Tibial nerve (tissue), 4 donors: ENCODE data around the gene NAT10. TPM values are rescaled to one million over a fixed set of nuclear protein-coding genes. Genes with fewer than 3 reads are reported as not detected.
A peak's percentile ranks its signal among the peaks of the same experiment; 100 is the strongest.
"Not testable (repeated sequence)": the region's sequence is repeated elsewhere in the genome, so short reads cannot be mapped to it uniquely, and the experiment has no call there.

Experiments used
- DNase-seq, 2 donors: peaks; one replicate each; pipeline ENCODE4 v3.0.0-alpha.2; 2019; ENCODE audit warnings: low spot score in 2 of 2
- H3K27ac ChIP-seq, 4 donors: fragments of 200-600 bp; sonication (generic) in 3 of 4; one replicate each; pipeline ENCODE4 v1.5.1; 2017 to 2019; ENCODE audit warnings: mild to moderate bottlenecking in 1 of 4
- H3K27me3 ChIP-seq, 2 donors: fragments of 200-600 bp; sonication (generic) in 1 of 2; one replicate each; pipeline versions ENCODE4 v1.5.1 to v1.6.0; 2017 to 2019
- H3K36me3 ChIP-seq, 3 donors: fragments of 200-600 bp; sonication (generic); one replicate each; pipeline ENCODE4 v1.5.1; 2018 to 2019
- H3K4me1 ChIP-seq, 4 donors: fragments of 200-600 bp; sonication (generic) in 3 of 4; one replicate each; pipeline ENCODE4 v1.5.1; 2017 to 2019
- H3K4me3 ChIP-seq, 4 donors: fragments of 200-600 bp; sonication (generic) in 3 of 4; one replicate each; pipeline ENCODE4 v1.5.1; 2017 to 2019; ENCODE audit warnings: mild to moderate bottlenecking in 1 of 4, moderate library complexity in 1 of 4
- H3K9me3 ChIP-seq, 4 donors: fragments of 200-600 bp; sonication (generic) in 3 of 4; one replicate each; pipeline ENCODE4 v1.5.1; 2017 to 2019
- EP300 ChIP-seq, 2 donors: sonication (generic); formaldehyde crosslinking; IDR thresholded peaks; one replicate each; pipeline ENCODE4 v1.6.1; 2017; ENCODE audit warnings: antibody characterized with exemption in 2 of 2, mild to moderate bottlenecking in 1 of 2
- POLR2A ChIP-seq, 2 donors: fragments of 450-650 bp; IDR thresholded peaks; one replicate each; pipeline ENCODE4 v1.6.1; 2017; ENCODE audit warnings: antibody characterized with exemption in 2 of 2, mild to moderate bottlenecking in 2 of 2, moderate library complexity in 2 of 2
- WGBS, 2 donors: methylation state at CpG; one replicate each; pipeline ENCODE4 v1.1.5; 2018; 5-methylcytosine and 5-hydroxymethylcytosine counted together
- total RNA-seq, 4 donors: library from RNA; depleted of rRNA; stranded (reverse); fragments of >200 nt; gene quantifications; one replicate each; pipeline ENCODE4 v1.1.0, GENCODE V29; 2016
- TF ChIP-seq, protein P1 (sequence below), 5 experiments: fragments of 200-600 bp in 3 of 5; fragments of 450-650 bp in 2 of 5; sonication (generic) in 3 of 5; IDR thresholded peaks; one replicate each; pipeline ENCODE4 v1.5.1; 2016 to 2019; ENCODE audit warnings: antibody characterized with exemption in 5 of 5, mild to moderate bottlenecking in 3 of 5, moderate library complexity in 2 of 5

NAT10 gene
- total RNA-seq, 4 donors from 2014 or later = 34.3 to 41.4 (median 38.7) TPM

DNA sequence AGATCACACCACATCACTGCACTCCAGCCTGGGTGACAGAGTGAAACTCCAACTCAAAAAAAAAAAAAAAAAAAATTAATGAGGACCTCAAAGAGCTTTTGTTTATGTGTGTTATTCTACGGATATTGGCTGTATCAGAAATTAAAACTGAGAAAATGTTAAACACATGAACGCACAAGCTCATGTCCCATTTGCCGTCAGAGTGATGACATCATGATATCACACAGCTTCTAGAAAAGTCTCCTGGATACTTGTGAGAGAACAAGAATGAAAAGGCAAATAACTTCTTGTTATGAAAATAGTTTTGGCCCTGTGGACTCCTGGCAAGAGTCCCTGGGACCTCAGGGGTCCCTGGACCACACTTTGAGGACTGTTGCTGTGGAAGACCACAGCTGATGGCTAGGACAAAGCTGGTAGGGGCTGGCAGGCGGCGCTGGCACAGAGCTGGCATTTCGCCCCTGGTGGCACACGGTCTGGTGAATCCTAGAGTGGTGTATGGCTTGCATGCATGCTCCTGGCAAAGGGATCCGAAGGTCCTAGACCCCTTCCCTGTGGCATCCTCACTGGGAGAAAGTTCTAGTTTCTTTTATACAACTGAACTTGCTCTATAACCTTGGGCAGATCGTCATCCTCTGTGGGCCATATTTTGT is 73.7 kb downstream of the NAT10 start:
- H3K4me1 ChIP-seq = peaks cover 0 to 76% (median 23%) of the 10 kb centered on the region in 4 donors
- DNase-seq = no peak
- peak overlapping the region in 1 of 4 donors; percentile 11 for H3K27ac ChIP-seq
- no peak for TF ChIP-seq POLR2A (IDR thresholded peaks at IDR 0.05)
- no peak for TF ChIP-seq EP300 (IDR thresholded peaks at IDR 0.05)
- TF ChIP-seq, protein P1, sequence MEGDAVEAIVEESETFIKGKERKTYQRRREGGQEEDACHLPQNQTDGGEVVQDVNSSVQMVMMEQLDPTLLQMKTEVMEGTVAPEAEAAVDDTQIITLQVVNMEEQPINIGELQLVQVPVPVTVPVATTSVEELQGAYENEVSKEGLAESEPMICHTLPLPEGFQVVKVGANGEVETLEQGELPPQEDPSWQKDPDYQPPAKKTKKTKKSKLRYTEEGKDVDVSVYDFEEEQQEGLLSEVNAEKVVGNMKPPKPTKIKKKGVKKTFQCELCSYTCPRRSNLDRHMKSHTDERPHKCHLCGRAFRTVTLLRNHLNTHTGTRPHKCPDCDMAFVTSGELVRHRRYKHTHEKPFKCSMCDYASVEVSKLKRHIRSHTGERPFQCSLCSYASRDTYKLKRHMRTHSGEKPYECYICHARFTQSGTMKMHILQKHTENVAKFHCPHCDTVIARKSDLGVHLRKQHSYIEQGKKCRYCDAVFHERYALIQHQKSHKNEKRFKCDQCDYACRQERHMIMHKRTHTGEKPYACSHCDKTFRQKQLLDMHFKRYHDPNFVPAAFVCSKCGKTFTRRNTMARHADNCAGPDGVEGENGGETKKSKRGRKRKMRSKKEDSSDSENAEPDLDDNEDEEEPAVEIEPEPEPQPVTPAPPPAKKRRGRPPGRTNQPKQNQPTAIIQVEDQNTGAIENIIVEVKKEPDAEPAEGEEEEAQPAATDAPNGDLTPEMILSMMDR (IDR thresholded peaks at IDR 0.05) = no peak
- H3K27me3 ChIP-seq = no peaks in the 10 kb centered on the region
- H3K4me3 ChIP-seq = no peak overlapping the region
- 64 to 79% methylated on average over 8 to 9 of the region's 9 CpGs for WGBS, 2 donors
- no peaks in the 10 kb centered on the region for H3K36me3 ChIP-seq
- H3K9me3 ChIP-seq = no peaks in the 10 kb centered on the region

DNA sequence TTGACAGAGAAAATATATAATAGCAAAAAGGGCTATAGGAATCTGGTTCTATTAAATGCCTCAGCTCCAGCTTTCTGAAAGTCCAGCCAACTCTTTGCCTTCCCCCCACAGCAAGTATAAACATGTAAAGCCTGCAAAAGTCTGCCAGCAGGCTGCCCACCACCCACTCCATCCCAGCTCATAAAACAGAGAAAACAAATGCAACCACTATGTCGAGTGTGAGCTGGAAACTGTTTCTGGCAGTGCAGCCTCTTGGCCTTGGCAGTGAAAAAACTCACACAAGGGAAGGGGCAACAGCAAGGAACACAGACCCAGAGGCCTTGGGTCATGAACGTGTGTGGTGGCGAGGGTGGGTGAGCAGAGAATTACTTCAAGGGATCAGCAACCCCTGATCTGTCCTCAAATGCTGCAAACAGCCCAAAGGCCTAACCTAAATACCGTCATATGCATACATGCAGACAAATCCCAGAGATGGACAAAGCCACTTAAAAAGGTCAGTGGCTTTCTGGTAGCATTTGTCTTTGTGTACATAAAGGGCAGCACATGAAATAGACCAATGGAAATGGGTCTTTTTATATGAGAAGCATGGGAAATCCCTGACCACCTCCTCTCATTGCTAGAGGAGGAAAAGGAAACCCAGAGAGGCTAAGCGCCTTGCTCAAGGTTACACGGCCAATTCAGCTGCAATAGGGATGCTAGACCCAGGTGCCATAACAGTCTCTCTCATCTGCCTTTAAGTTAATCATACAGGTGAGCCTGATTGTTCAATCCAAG is 74.8 kb downstream of the NAT10 start:
- no peak for DNase-seq
- H3K27me3 ChIP-seq = no peaks in the 10 kb centered on the region
- H3K36me3 ChIP-seq = no peaks in the 10 kb centered on the region
- H3K4me1 ChIP-seq = peaks cover 0 to 72% (median 14%) of the 10 kb centered on the region in 4 donors
- H3K9me3 ChIP-seq = no peaks in the 10 kb centered on the region
- 56 to 59% methylated on average over 6 of the region's 6 CpGs for WGBS, 2 donors
- peak overlapping the region in 2 of 4 donors; percentile 68 to 74 for H3K27ac ChIP-seq
- H3K4me3 ChIP-seq = no peak overlapping the region
- TF ChIP-seq, protein P1 (IDR thresholded peaks at IDR 0.05) = no peak
- peak in 1 of 2 donors; percentile 58 for TF ChIP-seq EP300 (IDR thresholded peaks at IDR 0.05)

DNA sequence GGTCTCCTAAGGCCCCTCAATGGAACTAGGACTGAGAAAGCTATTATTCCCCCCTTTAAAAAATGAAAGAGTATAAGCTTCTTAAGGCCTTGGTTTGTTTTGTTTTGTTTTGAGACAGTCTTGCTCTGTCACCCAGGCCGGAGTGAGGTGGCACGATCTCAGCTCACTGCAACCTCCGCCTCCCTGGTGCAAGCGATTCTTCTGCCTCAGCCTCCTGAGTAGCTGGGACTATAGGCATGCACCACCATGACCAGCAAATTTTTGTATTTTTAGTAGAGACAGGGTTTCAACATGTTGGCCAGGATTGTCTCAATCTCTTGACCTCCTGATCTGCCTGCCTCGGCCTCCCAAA is 75.4 kb downstream of the NAT10 start:
- not testable (repeated sequence) for H3K9me3 ChIP-seq, H3K4me3 ChIP-seq, H3K36me3 ChIP-seq, DNase-seq, H3K27me3 ChIP-seq
- WGBS, 2 donors = 68 to 69% methylated on average over 5 of the region's 5 CpGs
- Histone ChIP-seq H3K27ac (peak overlapping the region in 2 of 4 donors; percentile 68 to 74), H3K4me1 (peaks cover 0 to 70% (median 16%) of the 10 kb centered on the region in 4 donors)

DNA sequence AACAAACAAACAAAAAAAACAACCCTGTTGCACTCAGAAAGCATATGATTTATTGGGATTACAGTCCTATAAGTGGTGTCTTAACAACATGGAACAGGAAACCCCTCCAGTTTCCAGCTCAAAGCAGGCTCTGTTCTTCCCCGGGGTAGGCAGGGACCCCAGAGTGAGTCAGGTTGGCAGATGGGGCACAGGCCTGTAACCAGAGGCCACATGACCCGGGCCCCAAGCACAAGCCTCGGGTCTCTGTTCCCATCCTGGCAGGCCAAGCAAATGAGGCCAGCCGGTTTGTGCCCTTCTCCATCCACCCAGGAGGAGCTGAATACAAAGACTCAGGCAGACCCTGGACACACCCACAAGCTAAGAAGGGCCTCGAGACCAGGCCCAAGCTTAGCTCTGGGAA is 75.8 kb downstream of the NAT10 start:
- Histone ChIP-seq H3K4me3 (no peak overlapping the region), H3K27me3 (no peaks in the 10 kb centered on the region), H3K36me3 (no peaks in the 10 kb centered on the region), H3K4me1 (peaks cover 0 to 70% (median 21%) of the 10 kb centered on the region in 4 donors), H3K27ac (peak overlapping the region in 2 of 4 donors; percentile 68 to 74), H3K9me3 (no peaks in the 10 kb centered on the region)
- TF ChIP-seq EP300 (IDR thresholded peaks at IDR 0.05) (no peak), POLR2A (IDR thresholded peaks at IDR 0.05) (no peak)
- TF ChIP-seq, protein P1 (IDR thresholded peaks at IDR 0.05) = no peak
- DNase-seq = no peak
- 48 to 60% methylated on average over 3 to 5 of the region's 5 CpGs for whole genome bisulfite sequencing, 2 donors

DNA sequence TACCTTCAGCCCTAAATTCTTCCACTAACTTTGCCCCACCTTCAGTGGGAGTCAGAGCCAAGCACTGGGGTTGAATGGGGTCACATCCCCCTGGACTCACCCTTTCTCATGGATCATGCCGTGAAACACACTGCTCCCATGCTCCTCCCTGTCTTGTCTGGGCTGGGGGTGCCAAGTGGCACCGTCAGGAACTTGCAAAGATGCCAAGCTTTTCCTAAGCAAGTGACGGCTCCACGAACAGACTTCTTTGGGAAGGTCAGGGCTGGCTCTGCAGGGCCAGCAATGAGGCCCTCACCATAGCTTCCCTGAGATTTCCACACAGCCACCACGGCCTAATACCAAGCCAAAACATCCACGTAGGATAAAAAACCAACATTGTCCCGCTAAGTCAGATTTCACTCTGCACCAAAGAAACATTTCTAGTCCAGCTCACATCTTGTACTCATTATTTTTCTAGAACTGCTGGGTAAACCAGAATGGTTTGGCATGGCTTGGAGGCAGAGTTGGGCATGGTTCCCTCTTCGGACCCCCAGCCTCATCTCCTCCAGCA is 76.5 kb downstream of the NAT10 start:
- H3K4me3 ChIP-seq = no peak overlapping the region
- DNase-seq = no peak
- peaks cover 0 to 71% (median 23%) of the 10 kb centered on the region in 4 donors for H3K4me1 ChIP-seq
- TF ChIP-seq EP300 (IDR thresholded peaks at IDR 0.05) (no peak), POLR2A (IDR thresholded peaks at IDR 0.05) (no peak)
- TF ChIP-seq, protein P1 (IDR thresholded peaks at IDR 0.05) = no peak
- H3K27ac ChIP-seq = peak overlapping the region in 2 of 4 donors; percentile 68 to 74
- H3K27me3 ChIP-seq = no peaks in the 10 kb centered on the region
- 66 to 80% methylated on average over 7 to 8 of the region's 8 CpGs for WGBS, 2 donors
- H3K9me3 ChIP-seq = no peaks in the 10 kb centered on the region
- H3K36me3 ChIP-seq = no peaks in the 10 kb centered on the region
